Measurements from ENCODE around the gene LYST.
"Not testable (repeated sequence)": the region's sequence is repeated elsewhere in the genome, so short reads cannot be mapped to it uniquely, and the experiment has no call there.

Gene LYST

DNA sequence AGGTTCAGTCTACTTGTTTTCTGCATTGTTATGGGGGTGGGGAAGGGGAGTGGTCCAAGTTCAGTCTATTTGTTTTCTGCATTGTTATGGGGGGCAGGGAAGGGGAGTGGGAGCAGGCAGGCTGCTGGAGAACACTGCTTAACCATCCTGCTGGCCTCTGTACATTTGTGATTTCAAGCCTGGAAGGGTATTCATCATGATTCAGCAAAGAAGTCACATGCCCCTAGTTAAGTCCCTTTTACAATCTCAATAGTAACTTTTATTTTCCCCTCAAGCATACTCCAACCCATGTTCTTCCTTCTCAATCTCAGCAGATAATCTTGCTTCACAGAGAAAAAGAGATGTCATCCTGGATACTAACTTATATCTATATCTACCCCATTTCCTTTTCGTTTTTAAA, 7.9 kb downstream of the LYST start:
- no peak for DNase-seq

DNA sequence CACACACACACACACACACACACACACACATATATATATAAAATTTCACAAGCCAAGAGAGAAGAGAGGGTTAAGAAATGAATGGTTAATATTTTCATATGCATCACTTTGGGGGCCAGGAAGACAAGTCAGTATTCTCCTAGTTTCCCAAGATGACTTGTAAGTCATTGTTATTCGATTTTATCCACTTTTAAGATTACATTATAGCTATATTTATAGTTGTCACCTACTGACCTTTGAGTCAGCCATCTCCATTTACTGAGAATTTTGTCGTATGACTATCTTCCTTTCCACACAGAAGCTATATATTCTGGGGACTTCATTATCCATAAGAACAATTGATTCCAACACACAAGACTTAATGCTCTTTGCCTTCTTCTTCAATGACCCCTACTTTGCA, 8.9 kb downstream of the LYST start:
- DNase-seq: no peak

DNA sequence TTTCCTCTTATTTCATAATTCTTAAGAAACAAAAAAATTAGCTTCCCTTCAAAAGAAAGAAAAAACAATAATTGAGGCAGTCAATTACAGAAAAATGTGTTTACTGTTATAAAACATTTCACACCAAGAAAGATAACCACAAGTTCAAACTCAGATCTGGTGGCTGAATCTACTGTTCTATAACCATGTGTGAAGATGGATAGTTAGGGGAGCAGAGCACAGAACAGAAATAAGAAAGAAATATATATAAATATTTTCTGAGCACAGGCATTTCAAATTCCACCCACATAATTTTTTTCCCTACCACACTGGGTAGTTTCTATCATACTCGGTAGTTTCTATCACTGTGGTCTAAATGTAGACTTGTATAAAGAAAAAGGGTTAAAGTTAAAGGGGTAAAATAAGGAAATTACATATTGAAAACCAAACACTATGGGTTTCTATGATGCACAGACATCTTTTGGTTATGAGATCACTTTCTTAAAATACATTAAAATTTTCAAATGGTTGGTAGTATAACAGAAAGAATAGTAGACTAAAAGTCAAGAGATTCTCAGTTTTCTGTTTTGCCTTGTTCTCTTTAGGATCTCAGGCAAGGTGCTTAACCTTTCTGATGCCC, 10.8 kb downstream of the LYST start:
- no peak for DNase-seq

DNA sequence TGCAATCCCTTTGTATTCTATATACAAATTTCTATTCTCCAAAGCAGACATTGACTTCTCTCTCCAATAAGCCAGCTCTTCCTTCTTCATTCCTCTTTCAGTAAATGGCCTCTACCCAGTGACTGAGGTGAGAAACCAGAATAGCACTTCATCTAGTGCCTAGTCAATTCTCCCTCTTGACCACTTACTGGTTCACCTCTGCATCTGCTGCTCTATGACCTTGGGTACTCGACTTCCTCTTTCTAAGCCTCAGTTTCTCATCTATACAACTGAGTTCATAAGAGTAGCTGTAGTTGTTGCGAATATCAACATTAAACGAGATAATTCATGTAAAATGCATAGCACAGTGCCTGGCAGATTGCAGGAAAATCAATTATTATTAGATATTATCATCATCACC, 12.4 kb downstream of the LYST start:
- DNase-seq: no peak

DNA sequence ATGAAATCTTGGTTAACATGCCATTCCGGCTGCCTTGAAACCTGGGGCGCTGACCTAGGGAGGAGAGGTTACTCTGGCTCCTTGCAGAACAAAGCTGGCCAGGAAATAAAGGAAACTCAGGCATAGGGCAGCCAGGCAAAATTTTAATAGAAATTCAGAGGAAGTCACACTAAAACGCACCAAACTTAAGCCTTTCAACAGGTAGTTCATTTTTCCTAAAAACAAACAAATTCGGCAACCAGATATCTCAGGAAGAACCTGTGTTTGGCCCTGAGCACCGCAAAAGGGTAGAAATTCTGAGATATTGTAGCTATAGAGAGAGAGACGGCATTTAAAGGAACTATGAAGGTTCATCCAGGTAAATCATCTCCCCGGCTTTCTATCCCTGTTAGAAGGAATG, 13.1 kb downstream of the LYST start:
- no peak for DNase-seq

DNA sequence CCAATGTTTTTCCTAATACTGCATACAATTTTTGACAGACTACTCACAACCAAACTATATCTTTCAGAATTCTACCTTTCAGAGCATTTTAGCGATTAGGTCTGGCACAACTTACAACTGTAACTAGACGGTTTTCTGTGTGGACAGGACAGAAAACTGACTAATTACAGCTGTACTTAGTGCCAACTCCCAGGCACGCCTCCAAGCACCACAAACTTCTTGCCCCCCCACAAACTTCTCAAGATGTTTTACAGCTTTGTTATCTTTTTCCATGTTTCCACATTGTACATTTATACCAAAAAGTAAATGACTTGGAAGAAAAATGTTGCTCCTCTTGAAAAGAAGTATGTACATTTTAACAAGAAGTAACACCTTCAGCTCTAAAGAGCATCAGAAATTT, 13.8 kb downstream of the LYST start:
- DNase-seq: no peak

DNA sequence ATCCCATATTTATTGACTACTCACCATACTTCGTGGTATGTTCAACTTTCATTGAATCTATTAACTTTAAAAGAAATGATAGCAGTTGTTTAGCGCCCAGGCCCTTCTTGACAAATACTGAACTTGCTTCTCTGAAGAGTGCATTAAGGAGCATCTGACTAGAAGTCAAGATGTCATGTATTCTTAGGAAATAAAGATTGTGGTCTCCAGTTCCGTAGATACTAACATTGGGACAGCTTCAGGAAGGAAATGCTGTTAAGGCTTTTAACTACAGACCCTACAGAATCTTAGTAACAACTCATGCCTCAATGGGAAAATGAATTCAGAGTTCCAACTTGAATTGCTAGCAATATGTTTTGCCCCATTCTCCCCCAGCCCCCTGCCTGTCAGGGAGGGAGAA, 14.8 kb downstream of the LYST start:
- DNase-seq: no peak

DNA sequence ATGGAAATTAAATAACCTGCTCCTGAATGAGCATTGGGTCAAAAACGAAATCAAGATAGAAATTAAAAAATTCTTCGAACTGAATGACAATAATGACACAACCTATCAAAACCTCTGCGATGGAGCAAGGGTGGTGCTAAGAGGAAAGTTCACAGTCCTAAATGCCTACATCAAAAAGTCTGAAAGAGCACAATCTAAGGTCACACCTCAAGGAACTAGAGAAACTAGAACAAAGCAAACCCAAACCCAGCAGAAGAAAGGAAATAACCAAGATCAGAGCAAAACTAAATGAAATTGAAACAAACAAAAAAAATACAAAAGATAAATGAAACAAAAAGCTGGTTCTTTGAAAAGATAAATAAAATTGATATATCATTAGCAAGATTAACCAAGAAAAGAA, 18.5 kb downstream of the LYST start:
- not testable (repeated sequence) for DNase-seq

DNA sequence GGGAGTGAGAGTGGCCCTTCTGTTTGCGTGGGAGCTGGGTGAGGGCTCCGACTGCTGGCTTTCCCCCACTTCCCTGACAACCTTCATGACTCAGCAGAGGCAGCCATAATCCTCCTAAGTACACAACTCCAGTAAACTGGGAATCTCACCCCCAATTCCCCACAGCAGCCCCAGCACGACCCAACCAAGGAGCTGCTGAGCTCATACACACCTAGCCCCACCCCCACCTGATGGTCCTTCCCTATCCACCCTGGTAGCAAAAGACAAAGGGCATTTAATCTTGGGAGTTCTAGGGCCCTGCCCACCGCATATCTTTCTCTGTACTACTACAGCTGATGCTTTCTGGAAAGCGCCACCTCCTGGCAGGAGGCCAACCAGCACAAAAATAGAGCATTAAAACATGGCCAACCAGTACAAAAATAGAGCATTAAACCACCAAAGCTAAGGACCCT, 21.0 kb downstream of the LYST start:
- DNase-seq: peak; percentile 27

DNA sequence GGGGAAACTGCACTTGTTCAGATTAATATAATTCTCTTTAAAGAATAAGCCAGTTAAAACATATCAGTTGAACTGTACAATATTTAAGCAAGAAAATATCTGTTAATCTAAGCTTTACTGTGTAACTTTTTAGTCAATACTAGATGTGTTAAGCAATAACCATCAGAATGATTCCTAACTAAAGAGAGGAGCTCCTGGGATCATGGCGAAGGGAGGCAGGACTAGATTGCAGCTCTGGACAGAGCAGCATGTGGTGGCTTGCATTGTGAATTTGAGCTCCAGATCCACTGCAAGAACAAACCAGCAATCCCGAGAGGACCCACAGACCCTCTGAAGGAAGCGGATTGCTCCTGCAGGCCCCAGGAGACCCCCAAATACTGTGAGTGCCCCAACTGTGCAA, 21.9 kb downstream of the LYST start:
- no peak for DNase-seq

DNA sequence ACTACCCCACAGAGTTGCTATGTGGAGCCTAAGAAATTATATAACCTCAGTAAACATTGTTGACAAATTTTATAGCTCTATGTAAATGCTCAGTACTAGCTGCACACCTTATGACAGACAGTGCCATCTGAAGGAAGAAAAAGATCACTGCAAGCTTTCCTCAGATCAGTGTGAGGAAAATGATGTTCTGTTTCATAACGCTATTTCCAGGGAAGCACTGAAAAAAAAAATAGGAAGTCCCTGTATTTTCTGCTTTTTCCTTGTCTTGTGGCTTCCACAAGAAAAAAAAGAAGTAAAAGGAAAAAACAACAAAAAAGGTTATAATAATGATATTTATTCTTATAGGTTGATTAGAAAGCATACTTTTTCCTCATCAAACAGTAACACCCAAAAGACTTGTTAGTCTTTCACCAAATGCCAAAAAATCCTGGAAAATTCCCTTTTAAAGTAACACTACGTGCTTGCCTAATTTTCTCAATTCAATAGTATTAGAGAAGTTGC, 23.2 kb downstream of the LYST start:
- DNase-seq: peak; percentile 64

DNA sequence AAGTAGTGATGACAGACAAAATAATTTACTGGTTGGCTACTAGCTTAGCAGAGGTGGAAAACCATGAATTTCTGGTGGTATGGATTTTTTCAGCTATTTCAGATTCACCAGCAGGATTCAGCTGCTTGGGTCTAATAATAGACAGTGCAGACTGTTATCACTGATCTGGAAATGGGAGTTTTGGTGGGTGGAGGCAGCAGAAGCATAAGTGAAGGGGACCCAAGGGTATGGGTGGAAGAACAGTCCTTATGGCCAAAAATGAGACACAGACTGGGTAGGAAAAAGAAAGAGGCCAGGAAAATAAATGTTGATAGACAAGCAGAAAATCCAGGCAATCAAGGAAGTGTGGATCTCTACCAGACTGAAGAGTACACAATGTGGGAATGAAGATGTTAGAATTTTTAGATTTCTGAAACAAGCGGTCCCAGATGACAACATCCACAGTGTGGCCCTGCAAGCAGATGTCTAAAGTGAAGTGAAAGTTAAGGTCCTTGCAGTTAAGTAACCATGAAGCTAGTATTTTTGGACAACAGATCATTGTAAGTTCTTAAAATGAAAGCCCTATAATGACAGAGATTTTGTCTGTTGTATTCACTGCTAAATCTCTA, 24.7 kb downstream of the LYST start:
- no peak for DNase-seq

DNA sequence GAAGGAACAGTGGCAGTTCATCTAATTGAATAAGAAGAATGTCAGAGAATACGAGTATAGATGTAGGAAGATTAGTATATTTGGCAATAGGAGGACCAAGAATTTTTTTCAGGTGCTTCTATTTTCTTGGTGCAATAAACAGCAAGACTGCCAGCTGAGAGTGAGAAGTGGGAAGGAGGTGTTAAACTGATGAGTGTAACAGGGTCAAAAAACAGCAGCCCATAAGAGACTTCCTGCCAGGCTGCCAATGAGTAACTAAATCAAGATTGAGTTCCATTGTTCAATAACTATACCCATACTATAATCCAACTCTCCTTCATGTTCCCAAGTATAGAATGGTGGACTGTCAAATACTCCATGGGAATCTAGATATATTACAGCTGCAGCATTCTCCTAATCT, 28.7 kb downstream of the LYST start:
- DNase-seq: no peak

DNA sequence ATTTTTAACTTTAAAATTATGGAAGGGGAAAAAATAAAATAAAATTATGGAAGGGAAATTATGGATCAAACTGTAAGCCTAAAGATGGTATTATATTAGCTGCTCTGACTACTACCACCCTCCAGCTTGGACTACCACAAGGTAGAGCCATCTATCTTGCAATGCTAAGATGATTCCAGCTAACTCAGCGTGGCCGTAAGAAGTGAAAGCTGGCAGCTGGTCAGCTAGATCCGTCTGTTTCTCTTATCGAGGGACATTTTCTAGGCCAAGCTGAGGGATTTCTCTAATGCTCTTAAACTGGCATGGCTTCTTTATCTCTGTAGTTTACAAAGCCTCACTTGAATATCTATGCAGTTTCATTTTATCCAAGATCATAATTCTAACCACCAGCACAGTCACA, 31.5 kb downstream of the LYST start:
- DNase-seq: peak; percentile 85

DNA sequence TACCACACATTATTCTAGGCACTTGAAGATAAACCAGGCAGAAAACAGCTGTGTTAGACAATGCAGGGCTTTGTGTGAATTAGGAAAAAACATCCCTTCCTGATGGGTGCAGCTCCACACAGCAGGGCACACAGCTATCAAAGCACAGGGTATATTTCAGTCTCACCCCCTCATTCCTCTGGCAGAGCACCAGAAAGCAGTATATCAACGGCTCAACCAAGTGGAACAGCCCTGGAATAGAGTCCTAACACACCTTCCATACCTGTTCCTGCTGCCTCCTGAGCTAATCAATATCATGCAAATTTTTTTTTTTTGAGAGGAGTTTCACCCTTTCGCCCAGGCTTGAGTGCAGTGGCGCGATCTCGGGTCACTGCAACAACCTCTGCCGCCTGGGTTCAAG, 32.1 kb downstream of the LYST start:
- DNase-seq: no peak

DNA sequence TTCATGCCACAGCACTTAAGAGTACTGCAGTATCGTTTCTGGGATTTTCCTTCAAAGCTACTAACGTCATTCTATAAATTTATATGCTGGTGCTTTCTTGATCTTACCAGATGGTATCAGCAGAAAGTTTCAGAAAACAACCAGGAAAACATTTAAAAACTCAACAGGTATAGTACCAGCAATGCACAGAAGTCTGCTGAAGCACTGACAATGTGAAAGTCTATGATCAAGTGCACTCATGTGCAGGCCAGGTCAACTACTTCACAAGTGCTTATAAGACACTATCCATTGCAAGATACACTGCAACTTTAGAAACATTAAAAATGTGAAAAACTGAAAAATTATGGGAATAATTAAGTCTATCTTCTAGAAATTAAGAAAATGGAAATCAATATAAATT, 34.7 kb downstream of the LYST start:
- no peak for DNase-seq

DNA sequence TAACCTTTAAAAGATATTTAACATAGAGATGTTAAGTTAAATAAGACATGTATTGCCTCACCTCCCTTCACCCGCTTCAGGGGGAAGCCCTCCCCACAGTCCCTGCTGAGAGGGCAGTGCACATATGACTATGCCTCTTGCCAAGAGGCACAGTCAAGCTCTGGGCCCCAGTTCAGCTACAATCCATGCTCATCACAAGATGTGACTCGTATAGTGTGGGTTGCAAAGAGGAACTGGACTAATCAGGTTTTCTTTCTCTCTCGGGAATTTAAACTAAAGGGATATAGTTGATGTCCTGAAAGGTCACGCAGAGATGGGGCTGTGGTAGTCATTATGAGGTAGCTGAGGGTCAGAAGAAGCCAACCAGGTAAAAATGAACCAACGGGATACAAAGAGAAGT, 35.6 kb downstream of the LYST start:
- no peak for DNase-seq

DNA sequence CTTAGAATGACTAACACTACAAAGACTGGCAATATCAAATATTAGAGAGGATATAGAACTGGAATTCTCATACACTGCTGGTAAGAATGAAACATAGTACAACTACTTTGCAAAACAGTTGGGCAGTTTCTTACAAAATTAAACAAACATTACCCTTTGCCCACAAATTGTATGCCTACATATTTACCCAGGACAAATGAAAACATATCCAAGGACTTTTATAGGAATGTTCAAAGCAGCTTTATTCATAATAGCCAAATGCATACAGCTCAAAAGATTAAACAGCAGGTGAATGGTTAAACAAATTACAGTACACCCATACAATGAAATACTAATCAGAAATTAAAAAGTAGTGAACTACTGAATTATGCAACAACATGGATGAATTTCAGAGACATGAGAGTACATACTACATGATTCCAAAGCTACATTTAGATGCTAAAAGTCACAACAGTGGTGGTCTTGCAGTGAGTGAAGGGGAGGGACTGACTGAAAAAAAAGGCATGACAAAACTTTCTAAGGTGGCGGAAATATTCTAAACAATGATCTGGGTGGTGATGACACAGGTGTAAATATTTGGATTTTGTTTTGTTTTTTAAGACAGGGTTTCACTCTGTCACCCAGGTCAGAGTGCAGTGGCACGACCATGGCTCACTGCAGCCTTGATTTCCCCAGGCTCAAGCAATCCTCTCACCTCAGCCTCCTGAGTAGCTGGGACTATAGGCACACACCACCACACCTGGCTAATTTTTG, 40.4 kb downstream of the LYST start:
- DNase-seq: no peak

DNA sequence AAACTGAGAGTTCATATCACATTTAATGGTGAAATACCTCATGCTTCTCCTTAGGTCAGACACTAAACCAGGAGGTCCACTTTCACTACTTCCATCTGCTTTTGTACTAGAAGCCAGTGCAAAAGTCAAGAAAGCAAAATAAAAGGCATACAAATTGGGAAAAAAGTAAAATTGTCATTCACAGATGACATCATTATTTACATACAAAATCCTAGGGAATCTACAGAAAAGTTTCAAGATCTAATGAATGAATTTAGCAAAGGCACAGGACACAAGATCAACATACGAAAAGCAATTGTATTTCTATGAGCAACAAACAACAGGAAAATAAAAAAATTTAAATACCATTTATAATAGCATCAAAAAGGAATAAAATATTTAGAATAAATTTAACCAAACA, 41.5 kb downstream of the LYST start:
- DNase-seq: no peak

DNA sequence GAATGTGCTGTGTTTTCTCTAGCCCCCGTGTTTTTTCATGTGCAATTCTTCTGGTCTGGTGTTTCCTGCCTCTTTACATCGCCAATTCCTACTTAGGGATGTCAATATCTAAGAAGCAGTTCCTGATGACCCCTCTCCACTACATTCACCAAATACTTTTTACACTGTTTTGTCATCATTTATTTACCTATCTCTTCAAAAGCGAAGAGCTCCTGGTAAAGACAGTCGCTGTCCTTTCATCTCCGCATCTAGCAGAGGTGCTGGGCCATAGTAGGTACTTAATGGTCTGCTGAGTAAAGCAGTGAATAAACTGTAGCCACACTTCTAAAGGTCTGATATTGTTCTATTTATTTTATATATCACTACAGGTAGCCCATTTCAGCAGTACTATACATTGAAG, 43.0 kb downstream of the LYST start:
- no peak for DNase-seq

DNA sequence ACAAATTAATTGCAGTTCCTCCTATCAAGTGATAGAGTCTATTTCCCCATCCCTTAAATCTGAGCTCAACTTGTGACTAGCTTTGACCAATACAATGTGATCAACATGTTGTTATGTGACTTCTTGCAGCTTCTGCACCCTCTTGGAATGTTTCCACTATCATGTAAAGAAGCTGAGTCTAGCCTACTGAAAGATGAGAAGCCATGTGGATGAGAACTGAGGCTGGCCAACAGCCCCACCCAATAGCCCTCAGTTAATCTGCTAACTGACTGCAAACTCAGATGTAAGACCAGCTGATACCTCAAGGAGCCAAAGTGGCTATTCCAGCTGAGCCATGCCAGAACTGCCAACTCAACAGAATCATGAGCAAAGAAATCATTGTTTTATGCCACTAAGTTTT, 44.0 kb downstream of the LYST start:
- no peak for DNase-seq

DNA sequence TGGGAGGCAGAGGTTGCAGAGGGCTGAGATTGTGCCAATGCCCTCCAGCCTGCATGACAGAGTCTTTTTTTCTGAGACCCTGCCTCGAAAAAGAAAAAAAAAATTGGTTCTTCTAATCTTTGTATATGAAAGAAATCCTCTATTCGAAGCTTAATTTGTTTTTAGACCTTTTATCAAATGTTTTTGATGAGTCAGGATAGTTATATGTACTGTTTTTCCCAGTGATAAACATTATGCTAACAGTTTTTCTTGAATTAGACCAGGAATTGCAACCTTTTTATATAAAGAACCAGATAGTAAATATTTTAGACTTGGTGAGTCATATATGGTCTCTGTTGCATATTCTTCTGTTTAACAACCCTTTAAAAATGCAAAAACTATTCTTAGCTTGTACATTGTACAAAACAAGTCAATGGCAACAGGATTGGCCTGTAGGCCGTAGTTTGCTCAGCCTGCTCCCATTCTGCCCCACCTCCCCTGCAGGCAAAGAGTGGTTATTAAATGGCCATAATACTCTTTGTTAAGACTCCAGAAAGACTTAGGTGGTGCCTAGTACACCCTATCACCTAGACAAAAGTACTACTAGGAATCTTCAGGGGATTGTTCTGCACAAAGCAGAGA, 45.2 kb downstream of the LYST start:
- no peak for DNase-seq

DNA sequence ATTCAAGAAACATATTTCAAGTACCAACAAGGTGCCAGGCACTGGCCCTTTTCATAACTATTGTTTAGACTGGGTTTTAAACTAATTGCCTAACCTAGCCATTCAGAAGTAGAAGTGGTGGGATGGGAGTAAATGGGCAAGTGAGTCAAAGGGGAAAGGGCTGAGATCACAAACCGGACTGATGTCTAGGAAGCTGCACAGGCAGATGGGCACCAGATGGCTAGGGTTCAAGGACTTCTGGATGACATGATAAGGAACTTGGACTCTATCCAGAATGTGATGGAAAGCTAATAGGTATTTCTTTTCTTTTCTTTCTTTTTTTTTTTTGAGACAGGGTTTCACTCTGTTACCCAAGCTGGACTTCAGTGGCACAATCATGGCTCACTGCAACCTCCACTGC, 46.6 kb downstream of the LYST start:
- DNase-seq: peak; percentile 49

DNA sequence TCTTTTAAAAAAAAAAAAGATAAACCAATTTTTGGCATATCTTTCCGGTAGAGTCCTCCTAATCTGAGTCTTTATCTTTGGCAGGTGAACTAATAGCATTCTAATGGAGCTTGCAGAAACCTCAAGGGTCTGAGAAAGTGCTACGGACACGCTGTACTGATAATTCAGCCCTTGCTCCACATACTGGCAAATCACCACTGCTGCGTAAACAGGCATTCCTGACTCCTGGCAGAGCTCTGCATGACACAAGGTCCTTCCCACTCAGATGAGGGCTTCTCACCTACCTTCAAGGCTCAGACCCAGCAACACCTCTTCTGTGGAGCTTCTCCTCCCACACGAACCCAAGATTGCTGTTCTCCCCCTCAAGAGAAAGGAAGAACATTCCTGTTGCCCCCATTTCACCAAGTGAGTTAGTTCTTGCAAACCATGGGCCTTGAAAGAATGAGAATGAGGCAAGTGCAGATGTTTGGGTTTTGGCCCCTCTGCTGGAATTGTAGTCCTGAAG, 48.0 kb downstream of the LYST start:
- DNase-seq: no peak
